HG03520 (cell line): ENCODE results near the gene ABCA3.
"Not testable (repeated sequence)": the region's sequence is repeated elsewhere in the genome, so short reads cannot be mapped to it uniquely, and the experiment has no call there.

Experiments used
- ATAC-seq: cut with Tn5 transposase; IDR thresholded peaks from one replicate; pipeline ENCODE4 v1.9.1; 2021; ENCODE audit warnings: mild to moderate bottlenecking, moderate library complexity; ENCODE audit not compliant: unreplicated experiment

Gene ABCA3

DNA sequence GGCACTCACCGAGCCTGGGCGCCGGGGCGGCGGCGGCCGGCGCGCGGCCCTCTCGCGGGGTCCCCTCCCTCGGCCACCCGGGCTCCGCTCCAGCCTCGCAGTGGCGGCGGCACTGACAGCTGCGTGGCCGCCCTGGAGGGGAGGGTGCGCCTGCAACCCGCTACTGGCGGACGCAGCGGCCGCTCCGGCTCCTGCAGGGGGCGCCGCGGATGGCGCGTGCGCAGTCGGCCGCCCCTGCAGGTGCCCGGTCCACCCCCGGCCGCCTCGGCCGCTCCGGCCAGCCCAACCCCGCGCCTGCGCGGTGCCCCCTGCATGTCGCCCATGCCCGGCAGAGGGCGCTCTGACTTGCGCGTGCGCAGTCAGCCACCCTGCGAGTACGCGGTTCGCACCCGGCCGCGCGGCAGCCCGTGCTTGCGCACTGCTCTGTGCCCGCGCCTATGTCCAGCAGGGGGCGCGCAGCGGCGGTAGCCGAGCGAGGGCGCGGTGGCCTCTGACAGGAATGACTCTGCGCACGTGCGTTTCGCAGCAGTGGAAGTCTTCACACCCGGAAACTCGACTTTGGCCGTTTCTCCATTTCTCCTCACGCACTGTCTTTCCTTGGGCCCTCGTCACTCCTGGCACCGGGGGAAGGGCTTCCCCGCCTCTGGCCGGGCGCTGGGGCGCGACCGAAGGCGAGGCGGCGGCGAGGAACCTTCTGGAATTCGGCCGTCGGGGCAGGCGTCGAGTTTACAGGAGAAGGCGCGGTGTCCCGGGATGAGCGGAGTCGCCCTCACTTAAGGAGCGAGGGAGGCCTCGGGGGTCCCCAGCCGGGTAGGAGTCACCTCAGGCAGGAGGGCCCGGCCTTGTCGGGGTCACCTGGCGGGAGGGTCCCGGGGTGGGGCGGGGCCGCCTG is at the start of gene ABCA3:
Gene ABCA3, minus strand, starts transcription at position 165 of the 892 bp plus-strand sequence. CDS start 14,262 bp downstream, outside the sequence.
- ATAC-seq: peak; percentile 82

DNA sequence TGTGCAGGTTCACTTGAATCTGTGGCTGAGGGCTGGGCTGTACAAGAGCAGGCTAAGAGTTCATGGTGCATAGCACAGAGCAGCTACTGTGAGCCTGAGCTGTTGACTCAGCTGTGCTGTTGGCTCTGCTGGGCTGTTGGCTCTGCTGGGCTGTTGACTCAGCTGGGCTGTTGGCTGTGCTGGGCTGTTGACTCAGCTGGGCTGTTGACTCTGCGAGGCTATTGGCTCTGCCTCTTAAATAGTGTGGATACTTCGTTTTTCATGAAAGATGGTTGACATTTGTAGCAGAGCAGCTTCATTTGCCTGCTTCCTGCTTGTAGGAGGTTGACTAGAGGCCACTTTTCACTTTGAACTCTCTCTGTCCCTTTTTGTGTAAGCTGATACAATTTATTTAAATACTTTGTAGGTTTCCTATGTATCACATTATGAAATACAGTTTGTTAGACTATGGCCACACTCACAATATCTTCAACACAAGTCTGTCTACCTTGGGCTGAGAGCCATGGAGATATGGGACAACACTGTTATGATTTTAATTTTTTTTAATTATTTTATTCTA is 48.4 kb upstream of the ABCA3 start:
- no peak for ATAC-seq

DNA sequence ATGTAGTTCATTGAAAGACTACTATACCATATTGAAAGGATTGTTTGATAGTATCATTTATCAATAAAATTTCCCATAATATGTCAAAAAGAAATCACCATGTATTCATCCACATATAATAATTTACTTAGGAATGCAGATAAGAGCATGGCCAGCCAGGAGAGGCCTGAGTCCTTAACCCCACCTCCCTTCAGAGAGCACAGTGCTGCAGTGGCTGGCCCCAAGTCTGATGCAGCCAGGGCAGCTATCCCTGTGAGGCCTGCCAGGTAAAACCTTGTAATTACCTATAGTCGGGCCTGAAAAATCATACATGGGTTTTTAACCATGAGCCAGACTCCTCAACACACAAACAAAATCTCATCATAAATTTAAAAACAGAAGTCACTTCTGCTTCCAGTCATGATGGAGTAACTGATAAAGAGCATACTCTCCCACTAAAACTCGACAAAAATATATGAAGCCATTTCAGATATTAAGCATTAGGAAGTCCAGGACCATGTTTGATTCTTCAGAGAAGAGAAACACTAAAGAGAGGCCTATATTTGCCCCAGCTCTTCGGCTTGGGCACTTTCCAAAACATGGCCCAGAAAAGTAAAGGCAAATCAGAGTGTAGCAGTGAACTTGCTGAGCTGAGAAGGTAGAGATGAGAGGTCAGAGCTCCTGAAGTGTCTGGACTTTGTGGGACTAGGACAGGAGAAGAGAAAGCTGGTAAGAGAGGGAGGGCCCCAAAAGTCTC is 47.8 kb upstream of the ABCA3 start:
- no peak for ATAC-seq

DNA sequence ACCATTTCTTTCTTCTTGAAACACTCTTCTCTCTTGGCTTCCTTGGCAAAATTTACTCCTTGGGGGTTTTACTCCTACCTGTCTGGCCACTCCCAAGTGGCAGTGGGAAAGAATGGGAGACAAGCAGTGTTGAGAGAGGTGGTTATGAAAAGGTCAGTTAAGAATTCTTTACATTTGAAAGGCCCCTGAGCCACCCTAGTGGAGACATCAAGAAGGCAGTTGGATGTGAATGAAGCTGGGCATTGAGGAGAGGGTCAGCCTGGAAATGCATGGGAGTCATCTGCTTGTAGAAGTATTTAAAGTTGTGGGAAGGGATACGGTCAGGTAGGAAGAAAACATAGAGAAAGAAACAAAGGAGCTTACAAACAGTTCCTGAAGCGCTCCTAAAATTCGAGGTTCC is 46.5 kb upstream of the ABCA3 start:
- ATAC-seq: no peak

DNA sequence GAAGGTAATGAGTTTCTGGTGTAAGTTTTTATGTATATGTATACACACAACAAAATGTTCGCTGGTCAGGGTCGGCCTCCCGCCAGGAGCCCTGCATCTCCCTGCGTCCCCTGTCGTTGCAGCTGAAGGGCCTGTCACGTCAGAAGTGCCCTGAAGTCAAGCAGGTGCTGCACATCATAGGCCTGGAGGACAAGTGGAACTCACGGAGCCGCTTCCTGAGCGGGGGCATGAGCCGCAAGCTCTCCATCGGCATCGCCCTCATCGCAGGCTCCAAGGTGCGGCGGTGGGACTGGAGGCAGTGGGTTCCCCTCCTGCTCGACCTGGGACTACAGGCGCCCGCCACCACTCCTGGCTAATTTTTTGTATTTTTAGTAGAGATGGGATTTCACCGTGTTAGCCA is 45.5 kb upstream of the ABCA3 start:
- ATAC-seq: not testable (repeated sequence)

DNA sequence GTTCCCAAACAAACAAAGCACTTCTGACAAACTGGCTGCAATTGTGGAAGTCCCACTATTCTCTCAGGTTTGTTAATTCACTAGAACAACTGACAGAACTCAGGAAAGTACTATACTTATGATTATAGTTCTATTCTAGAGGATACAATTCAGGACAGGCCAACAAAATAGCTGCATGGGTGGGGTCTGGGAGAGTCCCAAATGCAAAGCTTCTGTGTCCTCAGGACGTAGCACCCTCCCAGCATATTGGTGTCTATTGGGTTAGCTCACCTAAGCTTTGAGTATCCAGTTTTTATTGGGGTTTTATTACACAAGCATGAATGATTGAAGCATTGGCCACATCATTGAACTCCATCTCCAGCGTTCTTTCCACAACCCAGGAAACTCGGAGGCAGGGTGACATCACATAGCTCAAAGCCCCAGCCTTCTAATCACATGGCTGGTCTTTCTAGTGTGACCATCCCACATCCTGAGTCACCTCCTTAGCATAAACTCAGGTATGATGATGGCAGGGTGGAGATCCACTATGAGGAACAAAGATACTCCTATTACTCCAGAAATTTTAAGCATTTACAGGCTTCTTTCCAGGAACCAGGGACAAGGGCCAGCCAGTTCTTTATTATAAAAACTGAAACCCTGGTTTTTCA is 44.8 kb upstream of the ABCA3 start:
- no peak for ATAC-seq

DNA sequence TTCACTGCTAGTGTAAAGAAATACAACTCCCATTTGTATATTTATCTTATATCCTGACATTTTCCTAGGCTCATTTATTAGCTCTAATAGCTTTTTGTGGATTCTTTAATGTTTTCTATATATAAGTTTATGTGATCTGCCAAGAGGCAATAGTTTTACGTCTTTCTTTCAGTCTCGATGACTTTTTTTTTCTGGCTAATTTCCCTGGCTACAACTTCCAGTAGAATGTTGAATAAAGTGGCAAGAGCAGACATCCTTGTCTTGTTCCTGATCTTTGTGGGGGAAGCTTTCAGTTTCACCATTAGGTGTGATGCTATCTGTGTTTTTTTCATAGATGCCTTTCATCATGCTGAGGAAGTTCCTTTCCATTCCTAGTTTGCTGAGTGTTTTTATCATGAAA is 43.9 kb upstream of the ABCA3 start:
- ATAC-seq: no peak

DNA sequence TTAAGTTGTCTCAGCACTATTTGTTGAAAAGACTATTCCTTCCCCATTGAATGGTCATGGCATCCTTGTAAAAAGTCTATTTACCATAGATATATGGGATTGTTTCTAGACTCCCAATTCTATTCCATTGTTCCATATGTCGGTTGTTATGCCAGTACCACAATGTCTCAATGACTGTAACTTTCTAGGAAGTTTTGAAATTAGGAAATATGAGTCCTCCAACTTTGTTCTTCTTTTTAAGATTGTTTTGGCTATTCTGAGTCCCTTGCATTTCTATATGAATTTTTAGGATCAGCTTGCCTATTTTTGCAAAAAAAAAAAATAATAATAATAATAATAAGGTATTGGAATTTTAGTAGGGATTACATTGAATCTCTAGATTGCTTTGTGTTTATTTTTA is 43.0 kb upstream of the ABCA3 start:
- ATAC-seq: no peak

DNA sequence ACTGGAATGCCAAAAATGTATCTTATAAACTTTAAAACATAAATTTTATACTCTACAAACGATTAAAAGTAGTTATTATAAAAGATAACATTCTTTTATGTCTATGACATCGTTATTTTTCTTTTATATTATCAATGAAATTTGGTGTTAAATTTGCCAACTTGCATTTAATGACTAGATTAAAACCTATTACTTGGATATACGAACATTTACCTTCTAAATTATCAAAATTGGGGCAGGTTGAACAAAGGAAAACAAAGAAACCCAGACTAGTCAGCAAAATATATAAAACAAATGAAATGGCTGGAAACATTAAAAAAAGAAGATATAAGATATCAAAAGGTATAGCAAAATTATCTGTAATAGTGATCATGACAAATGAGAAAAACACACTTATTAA is 34.1 kb upstream of the ABCA3 start:
- ATAC-seq: no peak

DNA sequence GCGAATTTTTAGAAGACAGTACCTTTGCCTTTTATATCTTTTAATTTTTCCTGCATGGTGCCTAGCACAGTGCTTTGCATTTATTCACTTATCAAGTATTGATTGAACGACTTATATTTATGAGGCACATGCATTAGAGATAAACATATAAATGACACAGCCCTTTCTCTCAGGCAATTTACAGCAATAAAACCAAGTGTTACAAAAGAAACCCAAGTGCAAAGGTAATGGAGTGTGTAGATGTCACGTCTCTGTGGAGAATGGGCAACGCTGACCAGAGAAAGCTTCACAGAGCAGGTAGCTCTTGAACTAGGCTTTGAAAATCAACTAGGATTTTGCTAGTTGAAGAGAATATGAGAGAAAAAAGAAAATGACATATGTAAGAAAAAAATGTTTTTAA is 32.6 kb upstream of the ABCA3 start:
- ATAC-seq: no peak

DNA sequence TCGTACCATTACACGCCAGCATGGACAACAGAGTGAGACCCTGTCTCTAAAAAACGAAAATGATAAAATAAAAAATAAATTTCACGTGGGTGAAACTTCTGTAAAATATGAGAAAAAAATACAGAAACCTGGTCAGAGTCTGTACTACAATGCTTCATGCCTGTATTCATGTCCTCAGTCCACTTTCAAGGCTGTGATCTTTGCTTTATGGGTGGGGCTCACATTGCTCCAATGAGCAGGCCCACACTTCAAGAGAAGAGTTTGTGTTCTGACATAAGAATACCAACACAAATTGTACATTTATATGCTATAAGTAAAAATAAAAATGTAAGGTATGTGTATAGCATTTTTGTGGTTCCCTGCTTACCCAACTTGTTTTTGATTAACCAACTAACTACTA is 32.2 kb upstream of the ABCA3 start:
- no peak for ATAC-seq

DNA sequence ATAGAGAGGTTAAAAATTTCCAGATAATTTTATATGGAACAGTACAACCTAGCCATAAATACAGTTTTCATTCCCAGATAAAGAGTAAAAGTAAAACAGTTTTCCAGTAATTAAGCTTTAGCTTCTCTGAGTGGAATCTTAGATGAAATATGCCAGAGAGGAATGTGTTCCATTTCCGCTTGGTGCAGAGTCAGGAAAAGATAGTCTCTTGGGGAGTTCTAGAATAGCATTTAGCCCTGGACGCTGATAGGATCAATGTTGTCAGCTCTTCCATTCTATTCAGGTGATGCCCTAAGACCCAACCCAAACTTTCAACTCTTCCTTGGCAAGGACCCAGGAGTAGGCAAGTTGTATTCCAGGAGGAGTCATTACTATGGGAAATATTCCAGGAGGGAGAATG is 30.9 kb upstream of the ABCA3 start:
- ATAC-seq: no peak

DNA sequence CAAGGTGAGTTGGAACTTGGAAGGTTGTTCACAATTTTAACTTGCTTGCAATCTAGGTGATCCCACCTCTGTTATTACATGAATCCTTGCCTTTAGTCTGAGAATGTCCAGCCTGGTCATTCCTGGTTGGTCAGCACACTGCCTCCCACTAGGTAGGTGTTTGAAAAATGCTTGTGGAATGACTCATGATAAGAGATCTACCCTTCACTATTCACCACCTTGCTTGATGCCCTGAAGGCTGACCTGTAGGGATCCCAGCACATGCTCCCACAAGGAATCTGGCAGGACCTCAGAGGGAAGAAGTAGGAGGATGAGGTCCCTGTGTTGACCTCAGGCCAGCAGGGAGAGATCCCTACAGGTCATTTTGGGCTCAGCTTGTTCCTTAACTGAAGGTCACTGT is 30.2 kb upstream of the ABCA3 start:
- ATAC-seq: no peak

DNA sequence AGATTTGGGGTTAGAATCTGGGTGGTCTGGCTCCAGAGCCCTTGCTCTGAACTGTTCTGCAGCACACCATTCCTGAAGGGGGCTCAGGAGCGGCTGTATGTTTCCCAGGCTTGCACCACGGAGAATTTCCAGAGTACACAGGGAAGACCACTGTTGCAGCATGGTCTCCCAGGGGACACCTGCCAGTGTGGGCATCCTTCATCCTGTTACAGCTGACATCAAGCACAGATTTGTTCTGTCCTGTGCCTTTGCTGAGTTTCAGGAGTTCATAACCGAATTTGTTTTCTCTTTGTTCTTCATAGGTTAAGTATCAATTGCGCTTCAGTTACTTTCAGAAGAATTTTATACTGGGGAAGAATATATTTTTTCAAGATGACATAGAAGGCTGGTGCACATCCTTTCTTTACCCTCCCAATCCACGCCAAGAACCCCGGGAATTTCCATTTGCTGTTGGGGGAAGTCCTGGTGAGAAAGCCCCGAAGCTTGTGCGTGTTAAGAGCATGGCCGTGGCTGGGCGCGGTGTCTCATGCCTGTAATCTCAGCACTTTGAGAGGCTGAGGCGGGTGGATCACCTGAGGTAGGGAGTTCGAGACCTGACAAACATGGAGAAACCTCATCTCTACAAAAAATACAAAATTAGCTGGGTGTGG is 26.3 kb upstream of the ABCA3 start:
- no peak for ATAC-seq

DNA sequence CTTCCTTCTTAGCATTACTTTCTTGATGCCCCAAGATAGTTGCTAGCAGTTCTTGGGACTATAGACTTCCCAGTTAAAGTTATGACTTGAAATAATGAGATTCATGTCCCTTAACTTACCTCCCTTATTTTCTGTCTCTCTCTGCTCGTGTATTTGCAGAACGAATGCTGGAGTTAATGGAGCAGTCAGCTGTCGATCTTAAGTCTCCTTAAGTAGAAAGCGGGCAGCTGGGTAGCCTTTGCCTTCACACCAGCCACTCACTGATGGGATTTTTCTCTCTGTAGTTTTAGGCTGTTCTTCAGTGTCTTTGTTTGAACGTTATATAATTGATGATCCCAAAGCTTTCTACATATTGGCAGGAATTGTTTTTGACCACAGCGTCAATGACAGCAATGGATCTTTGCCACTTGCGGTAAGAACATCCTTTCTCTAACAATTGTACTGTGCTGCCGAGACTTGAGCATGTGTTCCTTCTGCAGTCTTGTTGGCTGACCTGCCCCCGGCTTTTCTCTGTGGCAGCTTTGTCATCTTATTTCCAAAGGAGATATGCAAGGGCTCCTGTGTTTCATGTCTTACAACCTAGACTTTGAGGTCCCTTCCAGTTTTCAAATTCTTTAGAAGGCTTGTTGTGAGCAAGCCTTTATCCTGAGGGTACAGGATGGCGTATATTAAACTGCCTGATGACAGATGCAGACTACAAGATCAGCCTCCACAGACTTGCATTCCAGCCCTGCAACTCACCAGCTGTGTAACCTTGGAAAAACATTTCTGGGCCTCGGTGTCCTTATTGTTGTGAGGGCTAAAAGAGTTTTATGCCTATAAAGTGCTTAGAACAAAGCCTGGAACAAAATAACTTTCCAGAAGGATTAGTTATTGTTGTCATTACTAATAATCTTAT is 25.1 kb upstream of the ABCA3 start:
- ATAC-seq: no peak

DNA sequence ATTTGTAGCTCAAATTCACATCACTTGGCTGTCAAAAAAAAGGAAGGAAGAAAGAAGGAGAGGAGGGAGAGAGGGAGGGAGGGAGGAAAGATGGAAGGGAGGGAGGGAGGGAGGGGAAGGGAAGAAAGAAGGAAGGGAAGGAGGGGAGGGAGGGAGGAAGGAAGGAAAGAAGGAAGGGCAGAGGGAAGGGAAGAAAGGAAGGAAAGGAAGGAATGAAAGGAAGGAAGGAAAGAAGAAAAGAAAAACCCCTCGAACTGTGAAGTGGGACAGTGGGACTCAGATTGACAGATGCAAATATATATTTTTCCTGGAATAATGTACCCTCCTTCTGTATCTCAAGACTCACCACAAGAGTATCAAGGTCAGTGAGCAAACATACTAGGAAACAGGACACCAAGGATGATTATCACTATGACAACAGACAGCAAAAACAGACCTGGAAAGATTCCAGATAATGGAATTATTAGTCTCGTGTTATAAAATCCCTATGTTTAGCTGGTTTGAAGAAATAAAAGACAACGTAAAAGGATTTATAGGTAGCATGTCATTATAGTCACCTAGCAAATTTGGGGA is 24.2 kb upstream of the ABCA3 start:
- no peak for ATAC-seq

DNA sequence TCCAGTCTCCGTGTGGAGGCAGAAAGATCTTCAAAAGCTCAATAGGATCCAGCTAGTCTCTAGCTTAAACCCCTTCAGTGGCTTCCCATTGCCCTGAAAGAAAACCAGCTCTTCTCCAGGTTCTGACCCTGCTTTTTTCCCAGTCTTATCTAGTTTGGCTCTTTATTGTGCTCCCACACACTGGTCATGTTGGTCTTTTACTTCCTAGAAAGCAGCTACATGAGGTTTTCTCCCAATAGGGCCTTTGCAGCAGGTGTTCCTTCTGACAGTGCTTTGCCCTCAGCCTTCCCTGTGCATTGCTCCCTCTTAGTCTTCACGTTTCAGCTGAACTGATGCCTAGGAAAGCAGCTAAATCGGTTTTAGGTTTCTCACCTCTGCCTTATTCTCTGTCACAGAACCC is 21.7 kb upstream of the ABCA3 start:
- ATAC-seq: no peak

DNA sequence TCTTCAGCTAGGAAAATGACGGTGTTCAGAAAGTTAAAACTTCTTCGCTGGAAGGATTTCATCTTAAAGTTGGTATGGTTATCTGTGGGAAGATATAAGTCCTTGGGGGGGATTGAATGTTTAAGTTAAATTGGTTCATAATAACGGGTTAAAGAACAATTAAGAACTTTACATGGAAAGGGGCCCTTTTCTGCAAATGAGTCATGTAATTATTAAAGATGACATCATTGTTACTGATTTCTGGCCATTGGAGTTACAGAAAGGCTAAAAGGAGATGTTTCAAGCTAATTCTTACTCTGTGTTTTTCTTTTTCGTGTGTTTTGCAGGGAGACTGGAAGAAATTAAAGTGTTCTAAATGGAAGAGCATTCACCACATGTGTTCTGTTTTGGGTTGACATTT is 20.6 kb upstream of the ABCA3 start:
- no peak for ATAC-seq

DNA sequence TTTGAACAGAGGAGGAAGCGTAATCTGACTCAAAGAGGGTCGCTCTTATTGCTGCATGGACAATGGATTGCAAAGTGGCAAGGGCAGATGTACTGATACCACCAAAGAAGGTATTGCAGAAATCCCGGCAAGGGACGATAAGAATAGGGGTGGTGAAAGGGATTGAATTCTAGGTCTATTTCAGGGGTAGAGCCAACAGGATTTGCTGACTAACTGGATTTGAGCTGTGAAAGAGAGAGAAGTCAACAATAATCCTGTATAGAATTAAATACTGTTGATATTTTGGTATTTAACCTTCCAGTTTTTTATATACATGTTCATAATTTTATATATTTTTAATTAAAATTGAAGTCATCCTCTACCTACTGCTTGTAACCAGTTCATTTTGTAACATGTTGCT is 19.4 kb upstream of the ABCA3 start:
- ATAC-seq: no peak

DNA sequence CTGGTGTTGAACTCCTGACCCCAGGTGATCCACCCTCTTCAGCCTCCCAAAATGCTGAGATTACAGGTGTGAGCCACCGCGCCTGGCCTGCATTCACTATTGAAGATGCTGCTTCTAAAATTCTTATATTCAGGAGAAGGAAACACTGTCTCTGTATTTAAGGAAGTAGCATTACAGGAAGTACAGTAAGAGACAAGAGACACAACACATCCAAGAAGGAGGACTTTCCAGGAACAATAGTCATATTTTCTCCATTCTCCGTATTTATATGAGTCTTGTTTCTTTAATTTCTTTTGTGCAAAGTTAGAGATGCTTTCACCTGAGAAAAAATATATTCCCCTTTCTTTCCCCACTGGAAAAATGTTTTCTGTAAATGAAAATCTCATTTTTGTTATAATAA is 18.3 kb upstream of the ABCA3 start:
- no peak for ATAC-seq
